HepG2 (cell line): Measurements from ENCODE around the gene PPRC1. TPM values are rescaled to one million over a fixed set of nuclear protein-coding genes. Genes with fewer than 3 reads are reported as not detected.

Experiments
- HNRNPH1 ChIP-seq: fragments of 200-400 bp; formaldehyde crosslinking; optimal IDR thresholded peaks from 2 replicates; pipeline ENCODE3; 2017; ENCODE audit warnings: mild to moderate bottlenecking, low read depth, low read length
- IKZF1 ChIP-seq: fragments of 450-650 bp; IDR thresholded peaks from 2 replicates; pipeline ENCODE4 v1.7.1; 2016
- KDM5A ChIP-seq: fragments of 200-600 bp; sonication (generic); IDR thresholded peaks from 2 replicates; pipeline ENCODE4 v1.7.0; 2018; ENCODE audit warnings: antibody characterized with exemption, mild to moderate bottlenecking, low read length, borderline replicate concordance
- NCOR1 ChIP-seq: fragments of 200-600 bp; sonication (generic); IDR thresholded peaks from 2 replicates; pipeline ENCODE4 v1.7.0; 2017; ENCODE audit warnings: antibody characterized with exemption, low read length, borderline replicate concordance
- NFYB ChIP-seq: sonication (generic); formaldehyde crosslinking; IDR thresholded peaks from 2 replicates; pipeline ENCODE4 v1.4.0; 2020; ENCODE audit warnings: missing genetic modification reagents
- PHF5A ChIP-seq: IDR thresholded peaks from one replicate; pipeline ENCODE4 v1.6.1; 2018; ENCODE audit warnings: low read depth, missing genetic modification reagents; ENCODE audit not compliant: unreplicated experiment
- RORA ChIP-seq: sonication (generic); formaldehyde crosslinking; IDR thresholded peaks from 2 replicates; pipeline ENCODE4 v1.5.0; 2020; ENCODE audit warnings: mild to moderate bottlenecking, missing genetic modification reagents, moderate library complexity
- SETDB1 ChIP-seq: sonication (generic); formaldehyde crosslinking; IDR thresholded peaks from 2 replicates; pipeline ENCODE4 v1.5.1; 2020; ENCODE audit warnings: missing genetic modification reagents, mild to moderate bottlenecking, borderline replicate concordance
- SOX13 ChIP-seq, 3 experiments: fragments of 450-650 bp in 1 of 3; sonication (generic) in 1 of 3; formaldehyde crosslinking in 1 of 3; IDR thresholded peaks in 2 of 3; conservative IDR thresholded peaks in 1 of 3; 2 replicates each; pipeline versions ENCODE4 v1.5.0 to v1.6.1; 2016 to 2020; ENCODE audit warnings: antibody characterized with exemption in 1 of 3, mild to moderate bottlenecking in 1 of 3, missing compliant biosample characterization in 1 of 3, missing genetic modification reagents in 1 of 3, moderate library complexity in 1 of 3
- SP140L ChIP-seq: sonication (generic); formaldehyde crosslinking; IDR thresholded peaks from 2 replicates; pipeline ENCODE4 v1.4.0; 2020; ENCODE audit warnings: missing genetic modification reagents, borderline replicate concordance
- SPEN ChIP-seq: sonication (generic); formaldehyde crosslinking; IDR thresholded peaks from 2 replicates; pipeline ENCODE4 v1.5.1; 2020; ENCODE audit warnings: low read depth, mild to moderate bottlenecking, missing genetic modification reagents
- SSRP1 ChIP-seq: IDR thresholded peaks from 2 replicates; pipeline ENCODE4 v1.6.1; 2016; ENCODE audit warnings: control low read depth
- TEAD2 ChIP-seq: sonication (generic); formaldehyde crosslinking; IDR thresholded peaks from 2 replicates; pipeline ENCODE4 v1.9.0; 2021; ENCODE audit warnings: missing genetic modification reagents
- THAP11 ChIP-seq: IDR thresholded peaks from 2 replicates; pipeline ENCODE4 v1.6.1; 2016; ENCODE audit warnings: missing biosample characterization, missing genetic modification reagents
- U2AF2 ChIP-seq: fragments of 200-400 bp; formaldehyde crosslinking; IDR thresholded peaks from 2 replicates; pipeline ENCODE4 v1.6.1; 2017; ENCODE audit warnings: low read depth, mild to moderate bottlenecking, low read length
- ZBTB7B ChIP-seq: sonication (generic); formaldehyde crosslinking; IDR thresholded peaks from 2 replicates; pipeline ENCODE4 v1.4.0; 2020; ENCODE audit warnings: missing genetic modification reagents
- ZNF33A ChIP-seq: sonication (generic); formaldehyde crosslinking; IDR thresholded peaks from 2 replicates; pipeline ENCODE4 v1.5.1; 2020; ENCODE audit warnings: missing genetic modification reagents, mild to moderate bottlenecking, moderate library complexity, borderline replicate concordance
- ZNF777 ChIP-seq: sonication (generic); formaldehyde crosslinking; IDR thresholded peaks from 2 replicates; pipeline ENCODE4 v1.4.0; 2020; ENCODE audit warnings: missing genetic modification reagents
- polyA plus RNA-seq, 8 experiments: library from polyadenylated mRNA; depleted of rRNA in 3 of 8; stranded (reverse) in 7 of 8; unstranded in 1 of 8; fragments of >200 nt; fragmentation: Illumina TruSeq in 4 of 8; extraction: Trizol in 4 of 8; gene quantifications; 2 replicates each; pipeline versions ENCODE4 v1.2.1 to v1.2.3, GENCODE V29; 2011 to 2016; ENCODE audit warnings: low read depth in 4 of 8, missing spikeins in 1 of 8, mixed read lengths in 1 of 8; ENCODE audit not compliant: insufficient read depth in 1 of 8
- total RNA-seq, 5 experiments: library from RNA; depleted of rRNA; stranded (reverse); fragments of >200 nt; fragmentation: Illumina TruSeq; extraction: Trizol; gene quantifications; 2 replicates each; pipeline ENCODE4 v1.2.3, GENCODE V29; 2016; ENCODE audit warnings: low read depth in 1 of 5
- TF ChIP-seq, protein P1 (sequence below): sonication (generic); formaldehyde crosslinking; IDR thresholded peaks from 2 replicates; pipeline ENCODE4 v1.8.1; 2023; ENCODE audit warnings: mild to moderate bottlenecking, missing genetic modification reagents
- TF ChIP-seq, protein P2 (sequence below): sonication (generic); formaldehyde crosslinking; IDR thresholded peaks from 2 replicates; pipeline ENCODE4 v1.4.0; 2020; ENCODE audit warnings: mild to moderate bottlenecking, missing genetic modification reagents
- TF ChIP-seq, protein P3 (sequence below): sonication (generic); formaldehyde crosslinking; IDR thresholded peaks from 2 replicates; pipeline ENCODE4 v1.4.0; 2020; ENCODE audit warnings: missing genetic modification reagents, low read depth, mild to moderate bottlenecking, borderline replicate concordance
- TF ChIP-seq, protein P4 (sequence below): sonication (generic); formaldehyde crosslinking; IDR thresholded peaks from 2 replicates; pipeline ENCODE4 v1.4.0; 2020; ENCODE audit warnings: missing genetic modification reagents
- TF ChIP-seq, protein P5 (sequence below), 2 experiments: sonication (generic) in 1 of 2; formaldehyde crosslinking in 1 of 2; IDR thresholded peaks; 2 replicates each; pipeline versions ENCODE4 v1.4.0 to v1.6.1; 2018 to 2020; ENCODE audit warnings: missing genetic modification reagents in 2 of 2, borderline replicate concordance in 1 of 2, low read depth in 1 of 2, mild to moderate bottlenecking in 1 of 2, missing biosample characterization in 1 of 2

Gene PPRC1
- total and polyA plus RNA-seq, 2 of the 13 experiments (the other 11 are each of a cell fraction or from before 2014, with no cell fraction given) = 18.7 to 24.2 TPM

DNA sequence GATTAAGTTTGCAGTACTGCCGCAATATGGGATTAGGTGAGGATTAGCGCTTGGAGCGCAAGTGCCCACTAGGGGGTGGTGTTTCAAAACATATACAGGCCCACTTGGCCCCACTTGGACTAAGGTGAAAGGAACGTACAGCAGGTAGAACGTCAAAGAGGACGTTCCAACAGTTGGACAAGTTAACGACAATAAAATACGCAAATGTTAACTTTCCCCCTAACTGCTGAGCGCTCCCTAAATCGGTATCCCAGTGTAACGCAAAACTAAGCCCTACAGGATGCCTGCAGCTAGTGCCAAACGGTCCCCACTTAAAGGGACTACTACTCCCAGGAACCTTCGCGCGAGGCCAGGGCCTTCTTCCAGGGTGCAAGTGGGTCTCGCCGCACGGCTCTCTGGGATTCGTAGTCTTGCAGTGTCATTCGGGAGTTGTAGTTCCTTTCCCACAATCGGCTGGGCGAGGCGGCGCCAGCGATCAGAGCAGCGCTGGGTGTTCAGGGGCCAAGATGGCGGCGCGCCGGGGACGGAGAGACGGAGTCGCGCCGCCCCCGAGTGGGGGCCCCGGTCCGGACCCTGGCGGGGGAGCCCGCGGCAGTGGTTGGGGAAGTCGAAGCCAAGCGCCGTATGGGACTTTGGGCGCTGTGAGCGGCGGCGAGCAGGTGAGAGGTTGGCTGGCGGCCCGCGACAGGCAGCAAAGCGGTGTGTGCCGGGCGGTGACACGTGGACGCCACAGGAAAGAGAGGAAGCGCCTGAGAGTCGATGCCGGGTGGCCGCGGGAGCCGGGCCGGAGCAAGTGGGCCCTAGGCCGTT is at the start of gene PPRC1 (continued):
- TF ChIP-seq ZNF777 (CRISPR knock-in tag) (peak; percentile 49), TEAD2 (CRISPR knock-in tag) (no peak), SOX13 (IDR thresholded peaks at IDR 0.05) (no peak), SOX13 (CRISPR knock-in tag; conservative IDR thresholded peaks at IDR 0.05 in 1 of 2, IDR thresholded peaks at IDR 0.05 in 1 of 2) (peak in 1 of 2 experiments; percentile 38; a peak in 1 of 4 replicates), KDM5A (peak; percentile 78; the same call in 1 of the 2 replicates), RORA (no peak), SETDB1 (CRISPR knock-in tag) (no peak), THAP11 (CRISPR knock-in tag) (peak; percentile 99), PHF5A (CRISPR knock-in tag) (peak; percentile 72), SP140L (CRISPR knock-in tag) (peak; percentile 29), SSRP1 (no peak), IKZF1 (no peak), NFYB (CRISPR knock-in tag) (peak; percentile 72), SPEN (CRISPR knock-in tag) (peak; percentile 82), U2AF2 (0 out of 2 replicates have a peak, but pooled peaks have one; percentile 24), NCOR1 (no peak; the same call in 1 of the 2 replicates), ZNF33A (CRISPR knock-in tag) (peak; percentile 34; the same call in 1 of the 2 replicates), ZBTB7B (CRISPR knock-in tag) (peak; percentile 20; the same call in 1 of the 2 replicates), HNRNPH1 (no peak)
- TF ChIP-seq, protein P1, sequence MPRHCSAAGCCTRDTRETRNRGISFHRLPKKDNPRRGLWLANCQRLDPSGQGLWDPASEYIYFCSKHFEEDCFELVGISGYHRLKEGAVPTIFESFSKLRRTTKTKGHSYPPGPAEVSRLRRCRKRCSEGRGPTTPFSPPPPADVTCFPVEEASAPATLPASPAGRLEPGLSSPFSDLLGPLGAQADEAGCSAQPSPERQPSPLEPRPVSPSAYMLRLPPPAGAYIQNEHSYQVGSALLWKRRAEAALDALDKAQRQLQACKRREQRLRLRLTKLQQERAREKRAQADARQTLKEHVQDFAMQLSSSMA (CRISPR knock-in tag) = no peak; the same call in 1 of the 2 replicates
- TF ChIP-seq, protein P2, sequence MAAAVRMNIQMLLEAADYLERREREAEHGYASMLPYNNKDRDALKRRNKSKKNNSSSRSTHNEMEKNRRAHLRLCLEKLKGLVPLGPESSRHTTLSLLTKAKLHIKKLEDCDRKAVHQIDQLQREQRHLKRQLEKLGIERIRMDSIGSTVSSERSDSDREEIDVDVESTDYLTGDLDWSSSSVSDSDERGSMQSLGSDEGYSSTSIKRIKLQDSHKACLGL (CRISPR knock-in tag) = peak; percentile 97; the same call in 1 of the 2 replicates
- TF ChIP-seq, protein P3, sequence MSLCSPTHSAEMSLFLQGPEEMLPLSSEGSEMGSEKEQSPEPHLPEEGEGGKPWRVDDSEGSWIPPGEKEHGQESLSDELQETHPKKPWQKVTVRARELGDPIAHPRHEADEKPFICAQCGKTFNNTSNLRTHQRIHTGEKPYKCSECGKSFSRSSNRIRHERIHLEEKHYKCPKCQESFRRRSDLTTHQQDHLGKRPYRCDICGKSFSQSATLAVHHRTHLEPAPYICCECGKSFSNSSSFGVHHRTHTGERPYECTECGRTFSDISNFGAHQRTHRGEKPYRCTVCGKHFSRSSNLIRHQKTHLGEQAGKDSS (CRISPR knock-in tag) = no peak
- TF ChIP-seq, protein P4, sequence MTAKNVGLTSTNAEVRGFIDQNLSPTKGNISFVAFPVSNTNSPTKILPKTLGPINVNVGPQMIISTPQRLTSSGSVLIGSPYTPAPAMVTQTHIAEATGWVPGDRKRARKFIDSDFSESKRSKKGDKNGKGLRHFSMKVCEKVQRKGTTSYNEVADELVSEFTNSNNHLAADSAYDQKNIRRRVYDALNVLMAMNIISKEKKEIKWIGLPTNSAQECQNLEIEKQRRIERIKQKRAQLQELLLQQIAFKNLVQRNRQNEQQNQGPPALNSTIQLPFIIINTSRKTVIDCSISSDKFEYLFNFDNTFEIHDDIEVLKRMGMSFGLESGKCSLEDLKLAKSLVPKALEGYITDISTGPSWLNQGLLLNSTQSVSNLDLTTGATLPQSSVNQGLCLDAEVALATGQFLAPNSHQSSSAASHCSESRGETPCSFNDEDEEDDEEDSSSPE (CRISPR knock-in tag) = peak; percentile 57; the same call in 1 of the 2 replicates
- TF ChIP-seq, protein P5, sequence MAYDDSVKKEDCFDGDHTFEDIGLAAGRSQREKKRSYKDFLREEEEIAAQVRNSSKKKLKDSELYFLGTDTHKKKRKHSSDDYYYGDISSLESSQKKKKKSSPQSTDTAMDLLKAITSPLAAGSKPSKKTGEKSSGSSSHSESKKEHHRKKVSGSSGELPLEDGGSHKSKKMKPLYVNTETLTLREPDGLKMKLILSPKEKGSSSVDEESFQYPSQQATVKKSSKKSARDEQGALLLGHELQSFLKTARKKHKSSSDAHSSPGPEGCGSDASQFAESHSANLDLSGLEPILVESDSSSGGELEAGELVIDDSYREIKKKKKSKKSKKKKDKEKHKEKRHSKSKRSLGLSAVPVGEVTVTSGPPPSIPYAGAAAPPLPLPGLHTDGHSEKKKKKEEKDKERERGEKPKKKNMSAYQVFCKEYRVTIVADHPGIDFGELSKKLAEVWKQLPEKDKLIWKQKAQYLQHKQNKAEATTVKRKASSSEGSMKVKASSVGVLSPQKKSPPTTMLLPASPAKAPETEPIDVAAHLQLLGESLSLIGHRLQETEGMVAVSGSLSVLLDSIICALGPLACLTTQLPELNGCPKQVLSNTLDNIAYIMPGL (CRISPR knock-in tag; IDR thresholded peaks at IDR 0.05; ENCODE audit: borderline replicate concordance in 1 of 2, low read depth in 1 of 2) = peak; percentile 84 to 94
